ENCODE results near the gene ZNF423.

DNA sequence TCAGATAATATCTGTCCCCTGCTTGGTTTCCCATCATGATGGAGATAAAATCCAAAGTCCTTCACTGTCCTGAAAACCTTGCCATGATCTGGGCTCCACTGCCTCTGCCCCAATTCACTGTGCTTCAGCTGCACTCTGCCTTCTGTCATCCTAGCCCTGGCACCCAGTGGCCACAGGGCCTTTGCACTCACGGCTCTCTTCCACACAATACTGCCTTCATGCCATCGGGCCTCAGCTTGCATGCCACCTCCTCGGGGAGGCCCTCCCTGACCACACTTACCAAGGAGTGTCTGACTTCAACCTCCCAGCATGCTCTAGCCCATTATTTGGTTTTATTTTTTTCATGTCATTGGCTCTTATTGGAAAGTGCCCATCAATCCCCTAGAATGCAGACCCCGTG is 336.2 kb downstream of the ZNF423 start:
- TF ChIP-seq, protein P1, sequence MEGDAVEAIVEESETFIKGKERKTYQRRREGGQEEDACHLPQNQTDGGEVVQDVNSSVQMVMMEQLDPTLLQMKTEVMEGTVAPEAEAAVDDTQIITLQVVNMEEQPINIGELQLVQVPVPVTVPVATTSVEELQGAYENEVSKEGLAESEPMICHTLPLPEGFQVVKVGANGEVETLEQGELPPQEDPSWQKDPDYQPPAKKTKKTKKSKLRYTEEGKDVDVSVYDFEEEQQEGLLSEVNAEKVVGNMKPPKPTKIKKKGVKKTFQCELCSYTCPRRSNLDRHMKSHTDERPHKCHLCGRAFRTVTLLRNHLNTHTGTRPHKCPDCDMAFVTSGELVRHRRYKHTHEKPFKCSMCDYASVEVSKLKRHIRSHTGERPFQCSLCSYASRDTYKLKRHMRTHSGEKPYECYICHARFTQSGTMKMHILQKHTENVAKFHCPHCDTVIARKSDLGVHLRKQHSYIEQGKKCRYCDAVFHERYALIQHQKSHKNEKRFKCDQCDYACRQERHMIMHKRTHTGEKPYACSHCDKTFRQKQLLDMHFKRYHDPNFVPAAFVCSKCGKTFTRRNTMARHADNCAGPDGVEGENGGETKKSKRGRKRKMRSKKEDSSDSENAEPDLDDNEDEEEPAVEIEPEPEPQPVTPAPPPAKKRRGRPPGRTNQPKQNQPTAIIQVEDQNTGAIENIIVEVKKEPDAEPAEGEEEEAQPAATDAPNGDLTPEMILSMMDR (IDR thresholded peaks at IDR 0.05) = no peak
- TF ChIP-seq POLR2AphosphoS5 (IDR thresholded peaks at IDR 0.05; ENCODE audit: low read depth, low read length) (no peak), SIN3A (IDR thresholded peaks at IDR 0.05; ENCODE audit: borderline replicate concordance, insufficient read depth, low read depth, low read length) (no peak), TCF7L2 (IDR thresholded peaks at IDR 0.05; ENCODE audit: low read depth, low read length) (no peak)
